Skin of body (tissue), 2 donors: ENCODE data around the gene TFAP2B. TPM values are rescaled to one million over a fixed set of nuclear protein-coding genes. Genes with fewer than 3 reads are reported as not detected.

ENCODE experiments used
- DNase-seq: peaks from one replicate; lab custom pipeline; 2025; lab: John Stamatoyannopoulos, UW
- total RNA-seq: library from RNA; depleted of rRNA; stranded (reverse); fragments of >200 nt; gene quantifications from one replicate; pipeline ENCODE4 v1.2.3, GENCODE V29; 2014

The TFAP2B gene
- total RNA-seq = 2.8 TPM

DNA sequence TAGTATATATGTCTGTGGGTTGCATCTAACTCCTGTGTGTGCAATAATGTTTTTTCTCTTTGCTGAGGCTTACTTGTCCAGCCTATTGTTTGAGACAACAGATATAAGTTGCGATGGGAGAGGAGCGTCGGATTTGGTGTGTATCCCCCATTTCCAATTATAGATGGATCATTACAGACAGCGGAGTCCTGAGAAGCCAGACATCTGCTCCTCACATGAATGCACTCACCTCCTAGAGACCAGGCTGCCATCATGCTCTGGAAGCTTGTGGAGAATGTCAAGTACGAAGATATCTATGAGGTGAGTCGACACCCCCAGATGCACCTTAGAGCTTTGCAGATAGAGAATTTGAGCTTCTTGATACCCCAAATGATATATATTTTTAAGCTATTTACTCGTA, at the start of gene TFAP2B:
Gene TFAP2B (plus strand): TSS at position 199 of the 400 bp plus-strand sequence. CDS start 21 bp downstream, at position 220.
- DNase-seq = no peak

DNA sequence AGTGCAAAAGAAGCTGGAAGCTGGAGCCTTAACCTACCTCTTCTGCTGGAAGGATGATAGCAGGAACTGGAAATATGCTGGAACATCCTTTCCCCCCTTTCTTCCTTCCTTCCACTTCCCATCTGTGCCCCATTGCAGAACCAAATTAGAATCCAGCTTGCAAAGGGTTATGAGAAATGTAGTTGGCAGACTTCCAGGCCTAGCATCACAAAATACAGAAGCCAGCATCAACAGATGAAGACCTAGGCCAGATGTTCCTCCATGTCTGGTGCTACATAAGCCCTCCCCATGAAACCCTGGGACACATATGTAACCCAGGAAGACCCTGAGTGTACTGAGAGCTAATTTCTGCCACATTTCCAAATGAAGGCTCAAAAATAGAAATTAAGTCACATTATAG, 40.0 kb upstream of the TFAP2B start:
- DNase-seq = no peak

DNA sequence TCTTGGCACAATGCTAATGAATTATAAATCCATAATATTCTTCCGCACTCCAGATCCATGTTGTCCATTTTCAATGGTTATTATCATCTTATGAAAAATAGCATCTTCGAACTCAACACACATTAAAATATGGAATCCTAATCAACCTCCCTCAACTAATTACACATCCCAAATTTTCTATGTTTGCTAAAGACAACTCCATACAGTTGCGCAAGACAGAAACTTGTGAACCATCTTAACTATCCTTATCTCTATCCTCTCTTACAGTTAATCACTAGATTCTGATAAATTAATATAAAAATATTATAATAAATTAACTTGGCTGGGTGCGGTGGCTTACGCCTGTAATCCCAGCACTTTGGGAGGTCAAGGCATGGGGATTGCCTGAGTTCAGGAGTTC, 38.3 kb upstream of the TFAP2B start:
- no peak for DNase-seq

DNA sequence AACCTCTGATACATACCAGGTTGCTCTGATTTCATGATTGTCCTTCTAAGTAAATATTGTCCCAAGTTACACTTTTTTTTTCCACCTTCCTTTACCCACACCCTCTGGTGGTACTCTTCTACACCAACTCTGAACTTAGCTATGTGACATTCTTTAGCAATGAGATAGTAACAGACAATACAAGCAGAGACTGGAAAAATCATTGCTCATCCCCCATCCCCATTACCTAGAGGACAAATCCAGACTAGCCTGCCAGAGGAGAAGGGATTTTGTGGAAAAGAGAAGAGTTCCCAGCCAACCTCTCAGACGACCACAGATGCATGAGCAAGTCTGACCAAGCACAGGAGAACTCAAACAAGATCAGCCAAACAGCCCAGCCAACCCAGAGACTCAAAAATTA, 32.8 kb upstream of the TFAP2B start:
- no peak for DNase-seq

DNA sequence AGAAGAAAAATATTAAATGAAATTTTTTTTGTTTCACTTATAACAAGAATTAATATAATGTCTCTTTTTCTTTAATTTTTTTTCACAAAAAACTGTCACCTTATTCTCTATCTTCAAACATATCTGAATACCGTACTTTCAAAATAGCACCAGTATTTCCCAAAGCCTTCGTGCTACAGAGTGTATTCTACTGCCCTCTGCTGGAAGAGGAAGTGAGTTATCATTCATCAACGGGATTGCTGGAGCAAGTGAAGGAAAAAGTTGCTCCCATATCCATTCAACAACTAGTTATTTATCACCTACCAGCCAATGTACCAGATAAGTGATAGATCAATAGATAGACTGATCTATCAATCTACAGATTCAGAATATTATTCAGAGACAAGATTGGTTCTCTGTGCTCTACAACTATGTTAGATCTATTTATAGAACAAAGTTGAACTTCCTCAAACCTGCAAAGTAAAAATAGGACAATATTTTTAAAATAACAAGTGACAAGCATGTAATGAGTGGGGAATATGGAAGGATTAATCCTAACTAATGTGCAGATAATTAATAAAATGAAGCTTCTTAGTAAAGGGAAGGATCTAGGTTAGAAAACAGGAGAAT, 26.7 kb upstream of the TFAP2B start:
- DNase-seq = no peak

DNA sequence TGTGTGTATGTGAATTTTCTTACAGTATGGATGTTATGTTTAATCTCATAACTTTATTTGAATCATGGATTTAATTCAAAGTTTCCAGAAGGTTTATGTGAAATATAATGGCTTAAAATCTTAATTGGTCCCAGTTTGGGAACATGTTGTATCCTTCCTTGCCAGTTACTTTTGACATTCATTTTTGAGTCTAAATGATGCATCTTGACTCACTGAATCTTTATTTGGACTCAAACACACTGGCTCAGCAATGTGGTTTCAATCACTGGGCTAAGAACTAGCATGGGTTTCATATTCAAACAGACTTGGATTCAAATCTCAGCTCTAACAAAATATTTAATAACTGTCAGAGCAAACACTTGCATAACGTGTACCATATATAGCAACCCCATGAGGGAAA, 25.9 kb upstream of the TFAP2B start:
- no peak for DNase-seq

DNA sequence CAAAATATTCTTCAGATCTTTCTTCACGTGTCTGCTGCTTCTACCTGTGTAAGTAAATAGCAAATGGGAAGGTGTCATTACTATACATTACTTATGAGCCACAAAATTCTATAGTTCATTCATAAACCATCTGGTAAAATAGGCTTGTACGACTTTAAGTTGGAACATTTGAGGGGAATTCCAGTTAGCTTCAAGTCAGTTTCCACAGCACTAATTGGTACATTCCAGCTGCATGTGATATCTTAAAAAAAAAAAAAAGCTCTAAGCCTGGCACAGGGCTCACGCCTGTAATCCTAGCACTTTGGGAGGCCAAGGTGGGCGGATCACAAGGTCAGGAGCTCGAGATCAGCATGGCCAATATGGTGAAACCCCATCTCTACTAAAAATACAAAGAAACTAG, 23.1 kb upstream of the TFAP2B start:
- DNase-seq = no peak

DNA sequence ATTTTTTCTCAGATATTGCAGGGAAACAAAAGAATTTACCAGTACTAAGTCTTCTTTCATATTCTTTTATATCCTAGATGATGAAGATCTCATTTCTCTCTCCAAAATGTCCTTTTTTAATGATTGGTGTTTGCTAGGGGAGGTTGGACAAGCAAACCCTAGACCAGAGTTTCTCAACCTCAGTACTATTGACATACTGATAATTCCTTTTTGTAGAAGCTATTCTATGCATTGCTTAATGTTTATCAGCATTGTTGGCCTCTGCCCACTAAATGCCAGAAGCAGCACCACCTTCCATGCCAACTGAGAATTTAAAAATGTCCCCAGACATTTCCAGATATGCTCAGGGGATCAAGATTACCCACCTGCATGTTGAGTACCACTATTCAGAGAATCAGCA, 14.4 kb upstream of the TFAP2B start:
- no peak for DNase-seq

DNA sequence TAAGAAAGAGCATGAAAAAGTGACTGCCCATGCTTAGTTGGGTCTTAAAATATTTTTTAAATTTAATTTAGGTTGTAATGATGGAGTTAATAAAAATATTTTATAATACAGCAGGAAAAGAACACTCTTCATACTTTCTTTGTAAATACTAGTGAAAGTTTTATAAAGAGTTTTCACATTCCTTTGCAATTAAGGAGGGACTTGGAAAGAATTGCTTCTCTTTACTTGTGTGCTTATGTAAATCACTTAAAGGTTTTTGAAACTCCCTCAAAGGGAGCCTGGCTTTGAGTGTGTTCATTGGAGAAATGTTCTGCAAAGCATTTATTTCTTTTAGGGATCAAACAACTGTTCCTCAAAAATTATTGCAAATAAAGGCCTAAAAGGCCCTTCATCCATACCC, 11.6 kb upstream of the TFAP2B start:
- no peak for DNase-seq

DNA sequence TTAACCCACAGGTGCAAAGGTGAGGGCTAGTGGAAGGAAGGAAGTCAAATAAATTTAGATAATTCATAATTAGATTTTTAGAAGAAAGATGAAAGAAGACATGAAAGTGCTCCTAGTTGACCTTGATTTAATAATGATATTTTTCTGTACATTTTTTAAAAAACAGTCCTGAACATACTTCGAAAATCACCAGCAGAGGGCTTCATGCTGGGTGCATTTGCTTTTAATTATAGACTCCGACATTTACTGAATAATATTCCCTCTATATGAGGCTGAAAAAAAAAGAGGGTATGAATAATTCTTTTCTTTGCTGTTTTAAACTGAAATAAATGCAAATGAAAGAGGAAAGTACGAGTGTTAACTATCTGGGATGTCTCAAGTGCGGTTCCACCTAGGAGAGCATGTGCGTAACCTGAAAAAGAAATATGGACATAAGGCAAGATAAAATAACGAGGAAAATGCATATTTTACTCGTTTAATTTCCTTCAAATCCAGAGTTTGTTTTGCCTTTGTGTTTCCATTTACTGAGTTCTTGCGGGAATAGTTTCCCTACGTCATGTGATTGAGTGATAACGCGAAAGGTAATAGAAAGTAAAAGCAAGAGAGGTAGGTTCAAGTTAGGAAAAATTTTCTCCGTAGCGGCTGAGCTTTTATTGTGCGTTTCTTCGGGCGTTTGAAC, 3.1 kb upstream of the TFAP2B start:
- no peak for DNase-seq

DNA sequence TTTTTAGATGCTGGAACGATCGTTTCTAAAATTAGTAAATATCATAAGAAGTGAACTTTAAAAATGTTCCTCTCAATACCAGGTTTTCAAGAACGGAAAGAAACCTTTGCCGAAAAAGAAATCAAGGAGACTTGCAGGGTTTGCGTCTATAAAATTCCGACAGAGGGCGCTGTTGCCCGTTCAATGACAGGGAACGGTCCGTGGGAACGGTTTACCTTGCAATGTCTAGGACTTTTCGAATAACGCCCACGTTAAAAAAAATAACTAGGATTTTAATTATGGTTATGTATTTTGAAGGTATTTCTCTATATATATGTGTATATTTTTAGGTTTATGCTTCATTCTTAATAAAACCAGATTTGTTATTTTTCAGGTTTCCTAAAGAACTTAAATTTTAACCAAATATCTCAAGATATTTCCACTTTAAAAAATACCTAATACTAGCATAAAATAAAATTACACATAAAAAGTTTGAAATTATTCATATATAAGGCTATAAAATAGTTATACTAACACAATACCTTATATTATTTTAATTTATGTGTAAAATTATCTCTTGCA, 2.5 kb upstream of the TFAP2B start:
- peak; percentile 58 for DNase-seq

DNA sequence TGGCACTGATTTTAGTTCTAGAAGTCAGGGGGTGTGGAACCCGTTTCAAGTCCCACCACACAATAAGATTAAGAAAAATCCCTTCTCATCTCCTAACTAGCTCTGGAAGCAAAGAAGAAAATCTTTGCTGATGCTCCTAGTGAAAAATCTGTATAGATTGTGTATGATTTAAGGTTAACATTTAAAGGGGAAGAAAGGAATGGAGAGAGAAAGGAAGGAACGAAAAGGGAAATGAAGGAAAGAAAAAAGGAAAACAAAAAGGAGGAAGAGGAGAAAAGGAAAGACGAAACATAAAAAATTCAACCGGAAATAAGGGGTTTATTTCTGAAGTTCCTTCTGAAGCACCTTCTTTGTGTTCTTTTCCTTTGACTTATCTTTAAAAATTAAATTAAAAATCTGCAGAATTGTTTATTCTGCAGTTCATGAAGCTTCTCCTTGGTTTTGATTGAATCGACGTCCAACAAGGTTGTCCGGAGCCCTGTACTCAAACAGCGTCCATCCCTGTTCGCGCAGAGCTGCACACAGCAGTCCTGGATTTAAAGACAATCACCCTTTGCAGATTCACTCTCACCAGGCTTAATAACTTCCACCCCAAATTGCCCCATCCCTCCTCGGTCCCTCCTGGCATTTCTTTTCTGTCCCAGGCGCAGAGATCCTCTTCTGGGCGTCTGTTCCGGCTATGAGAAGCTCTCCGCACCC, 1.6 kb upstream of the TFAP2B start:
- DNase-seq = no peak

DNA sequence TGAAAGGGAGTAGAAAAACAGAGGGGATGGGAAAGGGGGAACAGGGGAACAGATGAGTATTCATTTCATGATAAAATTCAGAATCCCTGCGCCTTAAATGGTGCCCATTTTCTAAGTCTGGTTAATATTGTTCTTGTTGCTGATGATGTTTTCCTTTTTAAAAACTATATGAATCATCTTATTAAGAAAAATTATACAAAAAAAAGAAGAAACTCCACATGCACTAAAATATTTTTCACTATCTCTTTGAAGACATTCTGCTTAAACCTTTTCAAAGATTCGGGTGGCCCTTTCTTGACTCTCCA, 1.1 kb upstream of the TFAP2B start:
- no peak for DNase-seq

DNA sequence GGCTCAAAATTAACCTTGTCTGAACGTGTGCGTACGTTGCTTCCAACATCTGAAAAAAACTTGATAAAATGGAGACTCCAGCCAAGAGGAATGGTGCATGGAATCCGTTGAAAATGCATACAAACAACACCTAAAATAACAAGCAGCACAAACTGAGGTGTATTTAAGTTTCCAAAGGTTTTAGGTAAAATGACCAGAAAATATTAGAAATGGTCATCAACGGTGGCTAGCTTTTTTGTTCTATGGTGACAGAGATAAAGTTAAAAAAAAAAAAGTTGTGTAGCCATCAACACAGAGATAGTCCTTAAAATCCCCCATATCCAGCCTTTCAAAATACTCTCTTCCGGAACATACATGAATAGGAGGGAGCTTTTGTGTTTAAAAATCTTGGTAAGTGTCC, 651 bp upstream of the TFAP2B start:
- DNase-seq = no peak

DNA sequence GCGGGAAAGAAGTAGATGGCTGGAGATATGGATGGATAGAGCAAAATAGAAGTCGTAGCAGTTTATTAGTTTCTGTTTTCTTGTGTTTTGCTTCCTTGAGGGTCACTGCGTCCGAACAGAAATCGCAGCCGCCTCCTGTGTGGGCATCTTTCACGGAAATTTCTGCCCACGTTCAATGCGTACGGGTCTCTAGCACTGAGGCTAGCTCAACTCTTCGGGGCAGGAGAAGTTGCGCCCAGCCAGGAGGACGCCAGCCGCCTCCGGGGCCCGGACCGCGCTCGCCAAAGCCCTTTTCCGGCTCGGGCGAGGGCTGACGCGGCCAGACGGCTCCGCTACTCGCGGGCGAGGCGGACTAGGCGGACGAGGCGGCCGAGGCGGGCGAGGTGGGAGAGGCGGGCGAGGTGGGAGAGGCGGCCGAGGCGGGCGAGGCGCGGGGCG, 814 bp downstream of the TFAP2B start:
- DNase-seq = no peak

DNA sequence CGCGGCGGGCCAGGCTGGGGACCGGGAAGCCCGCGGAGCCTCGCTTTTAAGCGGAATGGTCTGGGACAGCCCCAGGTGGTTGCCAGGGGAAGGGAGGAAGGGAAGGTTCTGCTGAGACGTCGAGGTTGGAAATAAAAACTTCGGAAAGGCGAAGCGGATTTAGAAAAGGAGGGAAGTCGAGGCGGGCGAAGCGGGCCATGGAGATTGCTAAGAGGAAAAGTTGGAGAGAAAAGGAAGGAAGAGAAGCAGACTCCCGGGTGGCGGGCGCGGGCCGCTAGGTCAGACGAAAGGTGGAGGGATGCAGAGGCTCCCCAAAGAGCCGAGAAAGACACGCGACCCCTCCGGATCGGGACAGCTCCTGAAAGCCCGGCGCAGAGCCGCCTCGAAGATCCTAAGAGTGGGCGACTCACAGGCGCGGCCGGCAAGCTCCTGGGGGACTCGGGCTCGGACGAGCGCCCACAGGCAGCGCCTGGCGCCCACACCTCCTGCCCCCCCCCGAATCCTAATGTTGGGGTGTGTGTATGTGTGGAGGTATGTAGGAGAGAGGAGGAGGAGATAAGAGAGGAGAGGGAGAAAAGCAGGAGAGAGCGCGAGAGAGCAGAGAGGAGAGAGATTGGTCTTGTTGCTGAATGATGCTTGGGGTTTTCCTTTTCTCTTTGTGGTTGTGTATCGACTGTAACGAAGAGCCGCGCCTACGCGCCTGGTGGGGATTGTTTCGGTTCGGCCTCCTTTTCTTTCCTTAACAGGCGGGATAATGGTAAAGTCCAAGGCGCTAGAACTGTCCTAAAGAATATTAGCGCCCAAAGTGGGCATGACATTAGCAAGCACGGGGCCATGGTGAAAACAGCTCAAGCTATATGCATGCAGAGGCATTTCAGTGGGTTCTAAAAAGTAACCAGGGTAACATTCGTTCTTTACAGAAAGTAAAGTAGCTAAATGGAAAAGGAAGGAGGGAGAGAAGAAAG, 1.5 kb downstream of the TFAP2B start:
- no peak for DNase-seq

DNA sequence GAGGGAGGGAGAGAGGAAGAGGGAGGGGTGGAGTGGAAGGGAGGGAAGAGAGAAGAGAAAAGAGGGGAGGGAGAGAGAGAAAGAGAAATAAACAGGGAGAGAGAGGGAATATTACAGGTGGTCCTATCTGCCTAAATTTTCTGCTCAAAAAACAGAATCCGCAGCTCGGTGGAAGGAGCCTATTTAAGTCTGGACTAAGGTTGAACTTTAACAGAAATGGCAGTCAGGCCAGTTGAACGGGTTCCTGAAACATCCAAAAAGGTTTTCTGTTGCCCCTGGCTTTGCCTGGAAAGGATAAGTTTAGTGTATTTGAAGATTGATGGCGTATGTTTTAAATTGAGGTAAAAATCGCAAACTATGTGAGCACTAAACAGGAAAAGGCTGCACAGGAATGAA, 2.2 kb downstream of the TFAP2B start:
- no peak for DNase-seq

DNA sequence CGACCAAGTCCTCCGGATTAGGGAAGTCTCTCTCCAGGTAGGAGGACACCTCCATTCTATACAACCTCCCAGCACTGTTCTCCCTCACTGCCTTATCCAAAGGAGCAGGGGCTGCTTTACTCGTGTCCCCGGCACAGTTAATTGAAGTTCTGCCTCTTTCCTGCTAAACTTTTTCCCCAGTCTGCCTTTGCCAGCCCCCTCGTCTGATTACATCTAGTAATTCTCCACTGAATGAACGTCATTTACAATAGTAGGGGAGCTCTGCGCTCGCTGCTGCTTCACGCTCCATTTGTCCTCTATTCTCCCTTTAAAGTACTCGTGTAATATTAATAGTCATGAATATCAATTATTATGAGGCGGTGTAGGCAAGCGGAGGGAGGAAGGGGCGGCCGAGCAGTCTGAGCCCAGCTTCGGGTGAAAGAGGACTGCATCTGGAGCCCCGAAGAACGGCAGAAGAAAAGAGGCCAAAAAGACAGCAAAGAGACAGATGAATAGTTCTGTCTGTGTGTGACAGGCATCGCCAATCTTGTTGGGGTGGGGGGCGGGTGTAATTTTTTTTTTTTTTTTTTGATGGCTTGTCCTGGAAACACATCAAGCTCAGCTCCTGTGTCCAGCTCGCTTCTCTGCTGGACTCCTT, 2.9 kb downstream of the TFAP2B start:
- no peak for DNase-seq

DNA sequence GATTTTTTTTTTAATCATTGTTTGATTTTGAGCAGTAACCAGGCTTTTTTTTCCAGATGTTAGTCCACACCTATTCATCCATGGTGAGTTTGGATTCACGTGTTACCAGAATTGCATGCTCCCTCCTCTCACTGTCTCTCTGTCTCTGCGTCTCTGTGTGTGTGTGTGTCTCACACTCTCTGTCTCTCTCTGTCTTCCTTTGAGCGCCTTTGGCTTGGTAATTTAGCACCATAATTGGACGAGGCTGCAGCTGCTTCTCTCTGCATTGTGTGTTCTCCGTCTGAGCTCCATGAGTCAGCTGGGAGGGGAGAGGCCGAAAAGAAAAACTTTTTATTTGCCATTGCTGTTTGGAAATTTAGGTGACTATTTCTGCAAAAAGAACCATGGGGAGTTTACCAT, 3.4 kb downstream of the TFAP2B start:
- no peak for DNase-seq

DNA sequence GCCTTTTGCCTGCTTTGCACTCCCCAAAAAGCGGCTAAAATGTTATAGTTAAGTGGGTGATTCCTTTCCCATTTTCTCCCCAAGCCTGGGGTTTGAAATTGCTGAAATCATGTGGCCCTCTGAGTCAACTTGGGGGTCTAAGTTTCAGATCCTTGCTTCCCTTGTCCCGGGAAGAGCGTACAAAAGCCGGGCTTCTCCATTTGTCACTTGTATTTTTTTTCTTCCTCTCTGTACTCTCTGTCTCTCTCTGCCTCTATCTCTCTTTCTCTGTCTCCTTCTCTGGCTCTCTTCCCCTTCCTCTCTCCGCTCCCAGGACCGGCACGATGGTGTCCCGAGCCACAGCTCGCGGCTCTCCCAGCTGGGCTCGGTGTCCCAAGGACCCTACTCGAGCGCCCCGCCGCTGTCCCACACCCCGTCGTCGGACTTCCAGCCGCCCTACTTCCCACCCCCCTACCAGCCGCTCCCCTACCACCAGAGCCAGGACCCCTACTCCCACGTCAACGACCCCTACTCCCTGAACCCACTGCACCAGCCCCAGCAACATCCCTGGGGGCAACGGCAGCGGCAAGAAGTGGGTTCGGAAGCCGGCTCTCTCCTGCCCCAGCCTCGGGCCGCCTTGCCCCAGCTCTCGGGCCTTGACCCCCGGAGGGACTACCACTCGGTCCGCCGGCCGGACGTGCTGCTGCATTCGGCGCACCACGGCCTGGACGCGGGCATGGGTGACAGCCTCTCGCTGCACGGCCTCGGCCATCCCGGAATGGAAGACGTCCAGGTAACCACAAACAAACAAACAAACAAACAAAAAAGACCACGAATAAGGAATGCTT, 4.6 kb downstream of the TFAP2B start:
- no peak for DNase-seq
